HG02610 (cell line): ENCODE data around the gene LHFPL6.

Experiments used
- ATAC-seq: cut with Tn5 transposase; IDR thresholded peaks from one replicate; pipeline ENCODE4 v1.9.1; 2021; ENCODE audit warnings: mild to moderate bottlenecking, moderate library complexity; ENCODE audit not compliant: unreplicated experiment

The LHFPL6 gene

DNA sequence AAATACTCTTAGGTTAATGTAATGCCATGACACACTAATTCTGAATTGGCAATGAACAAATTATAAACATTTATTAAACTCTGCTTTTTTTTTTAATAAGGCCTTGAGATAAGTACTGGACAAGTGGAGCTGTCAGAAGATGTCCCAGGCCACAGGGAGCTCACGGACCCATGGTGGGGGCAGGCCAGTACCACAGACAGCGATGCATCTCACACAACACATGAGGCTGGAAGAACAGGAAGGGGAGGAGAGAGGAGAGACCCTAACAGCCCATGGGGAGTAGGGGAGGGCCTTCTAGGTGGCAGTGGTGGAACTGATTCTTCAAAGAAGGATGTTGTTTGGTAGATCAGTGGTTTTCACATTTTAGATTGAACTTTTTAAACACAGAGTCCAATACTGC, 128.4 kb downstream of the LHFPL6 start:
- no peak for ATAC-seq

DNA sequence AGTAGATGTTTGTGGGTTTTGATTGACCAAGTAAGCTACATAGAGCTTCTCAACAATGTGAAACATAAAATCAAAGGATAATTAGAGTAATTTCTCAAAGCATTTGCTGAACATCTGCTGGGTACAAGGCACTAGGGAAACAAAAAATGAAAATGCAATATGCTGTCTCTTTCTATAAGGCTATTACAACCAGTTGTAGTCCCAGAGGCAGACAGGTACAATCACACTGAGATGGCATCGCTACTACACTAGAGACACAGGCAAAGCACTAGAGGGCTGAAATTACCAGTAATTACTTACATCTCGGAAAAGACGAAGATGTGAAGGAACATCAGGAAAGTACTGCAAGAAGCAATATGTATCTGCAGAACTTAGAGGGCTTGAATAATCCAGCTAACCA, 133.3 kb downstream of the LHFPL6 start:
- ATAC-seq, result no peak

DNA sequence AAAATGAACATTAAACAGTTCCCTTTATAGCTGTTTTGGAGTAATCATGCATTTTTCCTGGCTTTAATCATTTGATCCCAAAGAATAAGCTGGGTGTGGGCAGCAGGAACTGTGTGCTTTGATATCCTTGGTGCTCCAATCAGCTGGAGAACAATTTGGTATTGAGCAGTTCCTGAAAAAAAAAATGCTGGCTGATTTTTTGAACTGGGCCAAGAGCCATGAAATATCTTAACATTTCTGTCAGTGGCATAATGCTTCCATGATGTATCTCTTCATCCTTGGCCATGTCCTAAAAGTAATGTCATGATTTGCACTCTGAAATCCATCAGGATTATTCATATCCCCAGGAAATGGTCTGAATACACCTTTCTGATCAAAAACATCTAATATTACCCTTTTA, 134.7 kb downstream of the LHFPL6 start:
- ATAC-seq, result no peak

DNA sequence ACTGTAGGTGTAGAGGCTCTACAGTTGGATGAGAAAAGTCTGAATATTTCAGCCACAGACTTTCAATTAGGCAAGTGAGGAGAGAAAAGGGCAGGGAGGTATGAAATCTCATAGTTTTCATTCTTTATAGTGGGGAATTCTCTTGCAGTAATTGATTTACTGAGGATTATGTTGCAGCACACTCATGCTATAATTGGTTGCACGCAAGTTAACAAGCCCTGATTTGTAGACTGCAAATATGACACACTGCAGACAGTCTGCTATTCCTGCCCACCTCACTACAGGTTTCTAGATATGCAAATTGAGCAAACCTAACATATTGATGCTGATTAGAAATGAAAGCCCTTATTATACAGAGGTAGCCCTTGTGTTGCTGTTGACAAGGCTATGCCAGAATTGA, 139.4 kb downstream of the LHFPL6 start:
- no peak for ATAC-seq

DNA sequence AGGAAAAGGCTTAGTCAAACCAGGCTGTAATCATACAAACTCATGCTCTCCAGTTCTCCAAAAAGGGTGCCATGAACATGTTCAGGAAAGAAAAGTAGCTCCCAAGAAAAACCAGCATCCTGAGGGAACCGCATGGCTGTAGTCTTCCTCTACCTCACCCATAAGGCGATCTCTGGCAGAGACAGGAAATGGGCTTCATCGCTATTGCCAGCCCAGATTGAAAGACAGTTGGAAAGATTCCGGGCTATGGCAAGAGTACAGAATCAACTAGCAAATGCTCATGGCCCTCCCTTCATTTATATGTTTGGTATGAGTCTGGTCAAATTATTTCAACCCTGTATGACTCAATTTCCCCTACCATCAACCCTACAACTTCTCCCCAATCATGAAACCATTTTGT, 140.1 kb downstream of the LHFPL6 start:
- ATAC-seq, result no peak

DNA sequence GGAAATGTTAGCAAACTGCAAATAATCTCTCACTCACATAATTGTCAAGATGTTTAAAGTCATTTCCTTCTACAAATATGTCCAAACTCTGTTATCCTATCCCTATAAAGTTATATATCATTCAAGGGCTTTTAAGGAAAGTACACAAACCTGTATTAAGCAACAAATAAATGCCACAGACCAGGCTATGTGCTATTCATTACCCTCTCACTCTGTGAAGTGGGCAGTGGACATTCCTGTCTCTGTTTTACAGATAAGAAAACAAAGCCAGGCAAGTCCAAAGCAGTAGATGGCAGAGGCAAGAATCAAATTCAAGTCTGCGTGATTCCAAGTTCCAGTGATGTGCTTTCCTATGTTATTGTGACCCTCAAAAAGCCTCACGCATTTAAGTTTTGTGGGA, 140.6 kb downstream of the LHFPL6 start:
- no peak for ATAC-seq

DNA sequence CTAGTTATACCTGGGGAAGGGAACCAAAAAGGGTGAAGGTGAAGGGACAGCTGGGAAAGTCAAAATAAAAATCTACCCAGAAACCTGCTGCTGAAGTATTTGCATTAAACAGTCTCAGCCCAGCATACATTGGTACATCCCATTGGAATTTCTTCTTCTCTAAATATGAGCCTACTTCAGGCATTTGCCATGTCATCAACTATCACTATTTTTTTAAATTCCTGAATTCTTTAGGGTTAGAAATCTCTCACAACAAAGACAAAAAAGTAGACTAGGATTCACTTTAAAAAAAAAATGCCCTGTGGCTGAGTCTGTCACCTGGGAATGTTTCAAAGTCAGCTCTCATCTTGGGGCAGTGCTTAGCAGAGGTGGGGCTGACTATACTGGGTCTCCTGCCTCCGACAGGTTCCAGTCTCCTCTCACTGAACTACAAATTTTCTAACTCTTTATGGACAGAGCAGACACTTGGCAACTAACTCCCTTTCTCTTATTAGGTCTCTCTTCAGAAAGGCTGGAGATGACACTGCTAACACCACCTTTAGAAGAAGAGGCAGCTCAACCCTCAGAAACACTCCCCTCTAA, 141.2 kb downstream of the LHFPL6 start:
- no peak for ATAC-seq

DNA sequence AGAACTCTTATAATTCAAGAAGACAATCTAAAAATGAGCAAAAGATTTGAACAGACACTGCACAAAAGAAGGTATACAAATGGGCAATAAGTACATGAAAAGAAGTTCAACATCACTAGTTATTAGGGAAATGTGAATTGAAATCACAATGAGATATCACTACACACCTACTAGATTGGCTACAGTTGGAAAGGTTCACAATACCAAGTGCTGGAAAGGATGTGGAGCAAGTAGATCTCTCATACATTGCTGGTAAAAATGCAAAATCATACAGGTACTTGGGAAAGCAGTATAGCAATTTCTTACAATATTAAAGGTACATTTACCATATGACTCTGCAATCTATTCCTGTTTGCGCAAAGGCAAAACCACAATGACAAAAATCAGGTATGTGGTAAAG, 145.7 kb downstream of the LHFPL6 start:
- ATAC-seq, result no peak

DNA sequence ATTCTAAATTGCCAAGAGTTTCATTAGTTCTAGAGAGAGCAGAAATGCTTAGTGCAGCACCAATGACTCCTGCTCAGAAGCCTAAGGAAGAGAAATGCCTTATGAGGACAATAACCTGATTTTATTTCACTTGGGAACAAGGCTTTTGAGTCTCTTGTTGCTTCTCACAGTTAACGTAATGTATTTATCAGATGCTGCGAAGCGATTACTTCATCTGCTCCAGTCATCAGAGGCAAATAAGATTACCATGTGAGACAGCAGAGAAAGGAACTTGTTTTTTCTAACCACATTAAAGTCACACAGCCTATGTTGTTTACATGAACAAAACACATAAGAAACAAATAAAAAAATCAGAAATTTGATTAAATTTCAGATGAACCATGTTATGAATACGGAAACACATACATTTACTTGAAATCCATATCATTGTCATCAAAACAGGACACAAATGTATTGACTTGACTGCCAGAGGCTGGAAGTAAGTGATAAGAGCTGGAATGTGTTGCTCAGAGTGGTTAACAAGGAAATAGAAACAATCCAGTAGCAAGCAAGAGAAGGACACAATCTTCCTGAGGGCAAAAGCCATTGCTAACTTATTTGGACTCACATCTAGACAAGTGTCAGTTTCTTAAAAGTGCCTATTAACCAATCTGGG, 147.3 kb downstream of the LHFPL6 start:
- ATAC-seq, result no peak

DNA sequence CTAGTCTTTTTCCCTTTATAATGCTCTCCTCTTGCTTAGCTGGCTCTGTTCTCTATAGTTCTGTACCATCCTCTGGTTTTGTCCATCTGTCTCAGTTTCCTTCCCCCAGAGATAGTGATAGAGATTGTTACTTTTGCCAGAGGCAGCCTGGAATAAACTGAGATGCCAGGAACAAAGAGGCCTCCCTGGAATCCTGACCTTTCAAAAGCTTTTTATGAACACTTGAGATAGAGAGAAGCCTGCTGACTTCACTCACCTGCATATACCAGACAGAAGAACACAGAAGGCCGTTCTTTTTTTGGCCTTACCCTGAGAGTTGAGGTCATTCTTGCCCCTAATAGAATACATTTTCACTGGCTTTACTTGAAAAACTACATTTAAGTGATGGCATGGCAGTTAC, 150.2 kb downstream of the LHFPL6 start:
- no peak for ATAC-seq

DNA sequence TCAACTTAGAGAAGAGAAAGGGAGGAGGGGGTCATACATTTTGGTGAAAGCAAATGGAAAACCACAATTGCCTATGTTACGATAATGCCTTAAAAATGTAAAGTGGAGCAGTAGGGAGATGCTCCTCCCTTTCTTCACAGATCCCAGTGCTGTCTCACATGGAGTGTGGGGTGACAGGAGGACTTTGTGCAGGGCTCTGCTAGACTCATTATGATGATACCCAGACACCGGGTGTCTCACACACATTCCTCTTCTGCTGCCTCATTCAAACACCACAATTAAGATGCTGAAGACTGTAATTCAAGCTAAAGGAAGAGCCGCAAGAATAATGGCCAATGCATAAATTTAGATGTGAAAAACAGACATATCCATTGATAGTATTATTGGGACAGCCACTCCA, 150.6 kb downstream of the LHFPL6 start:
- ATAC-seq, result no peak

DNA sequence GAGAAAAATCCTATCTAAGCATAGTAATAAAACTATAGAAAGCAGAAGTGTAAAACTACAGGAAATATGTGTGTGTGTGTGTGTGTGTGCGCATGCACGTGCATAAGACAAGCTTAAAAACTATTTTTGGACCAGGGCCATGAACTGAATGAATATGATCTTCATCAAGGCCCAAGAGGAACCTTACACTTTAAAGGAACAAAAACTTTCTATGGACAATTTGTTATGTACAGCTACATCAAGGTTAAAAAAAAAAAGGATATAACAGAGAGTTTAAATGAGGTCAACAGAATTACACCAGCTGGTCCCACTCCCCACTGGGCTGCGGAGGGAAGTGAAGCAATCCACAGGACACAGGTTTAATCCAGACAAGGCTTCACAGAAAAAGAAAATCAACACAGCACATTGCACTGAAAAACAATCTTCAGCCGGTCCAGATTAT, 151.1 kb downstream of the LHFPL6 start:
- ATAC-seq, result no peak

DNA sequence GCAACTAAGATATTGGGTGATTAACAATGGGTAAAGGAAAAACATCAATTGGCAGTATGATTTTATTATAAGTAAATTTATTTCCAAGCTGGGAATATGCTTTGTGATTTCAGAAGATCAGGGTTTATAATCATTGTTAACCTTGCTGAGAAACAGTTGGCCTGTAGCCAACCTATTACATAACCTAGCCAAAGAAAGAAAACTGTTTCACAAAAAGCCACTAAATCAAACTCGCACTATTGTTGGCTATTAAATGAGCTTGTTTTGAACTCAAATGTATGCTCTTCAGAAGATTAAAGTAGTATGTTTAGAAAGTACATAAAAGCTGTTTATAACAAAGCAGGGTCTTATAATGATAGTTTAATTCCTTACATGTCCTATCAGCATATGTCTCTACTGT, 151.7 kb downstream of the LHFPL6 start:
- ATAC-seq, result no peak

DNA sequence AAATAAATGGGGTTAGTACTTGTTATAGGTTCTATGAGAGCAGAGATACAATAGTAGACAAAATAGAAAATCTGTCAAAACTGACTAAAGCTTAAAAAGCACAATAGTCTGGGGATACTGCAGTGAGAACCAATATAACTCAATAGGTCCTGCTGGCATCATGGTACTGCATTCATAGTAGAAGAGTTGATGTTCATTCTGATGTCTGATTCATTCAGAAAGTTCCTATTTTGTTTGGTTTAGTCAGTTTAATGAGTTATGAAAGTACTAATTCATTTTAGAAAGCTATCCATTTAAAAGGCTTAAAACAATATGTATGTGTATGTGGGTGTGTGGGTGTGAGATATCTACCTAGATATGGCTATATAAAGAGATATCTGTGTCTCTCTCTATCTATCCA, 152.8 kb downstream of the LHFPL6 start:
- no peak for ATAC-seq

DNA sequence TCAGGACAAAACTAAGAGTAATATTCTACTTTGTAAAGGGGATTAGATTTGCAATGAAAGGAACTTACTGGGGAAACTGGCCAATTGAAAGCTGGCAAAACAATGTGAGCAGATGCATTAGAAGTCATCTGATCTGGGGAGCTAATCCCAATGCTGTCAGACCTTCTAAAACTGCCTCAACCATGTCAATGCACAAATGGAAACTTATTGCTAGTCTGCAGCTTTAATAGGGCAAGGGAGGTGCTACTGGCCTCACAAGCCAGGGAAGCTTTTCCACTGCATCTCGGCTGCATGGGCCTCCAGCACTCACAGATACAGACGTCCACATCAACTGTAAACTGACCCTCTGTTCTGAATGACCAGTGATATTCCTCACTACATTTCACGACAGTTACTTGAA, 154.2 kb downstream of the LHFPL6 start:
- no peak for ATAC-seq

DNA sequence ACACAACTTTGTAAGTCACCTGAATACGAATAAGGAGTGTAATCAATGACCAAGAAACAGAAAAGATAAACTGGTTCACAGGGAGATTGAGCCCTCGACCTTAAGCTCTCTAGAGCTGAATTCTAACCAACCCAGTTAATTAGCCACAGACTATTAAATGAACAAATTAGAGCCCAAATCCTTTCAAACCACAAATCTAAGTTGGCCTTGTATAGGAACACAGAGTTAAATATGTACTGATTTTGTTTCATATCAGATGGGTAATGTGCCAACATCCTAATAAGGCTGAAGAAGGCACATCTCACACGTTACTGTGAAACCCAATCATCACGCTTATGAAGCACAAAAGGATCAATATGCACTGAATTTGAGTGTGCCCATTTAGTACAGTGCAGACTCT, 156.1 kb downstream of the LHFPL6 start:
- no peak for ATAC-seq

DNA sequence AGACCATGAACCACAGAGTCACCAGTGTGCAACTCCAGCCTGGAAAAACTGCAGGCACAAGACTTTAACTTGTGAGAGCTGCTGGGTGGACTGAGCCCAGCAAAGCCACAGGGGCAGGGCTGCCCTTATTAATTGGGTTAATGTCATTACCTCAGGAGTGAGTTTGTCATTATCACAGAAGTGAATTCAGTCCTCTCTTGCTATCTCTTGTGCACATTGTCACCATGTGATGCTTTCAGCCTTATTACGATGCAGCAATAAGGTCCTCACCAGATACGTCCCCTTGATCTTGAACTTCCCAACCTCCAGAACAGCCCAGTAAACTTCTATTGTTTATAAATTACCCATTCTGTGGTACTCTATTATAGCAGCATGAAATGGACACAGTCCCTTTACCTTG, 158.1 kb downstream of the LHFPL6 start:
- ATAC-seq, result no peak

DNA sequence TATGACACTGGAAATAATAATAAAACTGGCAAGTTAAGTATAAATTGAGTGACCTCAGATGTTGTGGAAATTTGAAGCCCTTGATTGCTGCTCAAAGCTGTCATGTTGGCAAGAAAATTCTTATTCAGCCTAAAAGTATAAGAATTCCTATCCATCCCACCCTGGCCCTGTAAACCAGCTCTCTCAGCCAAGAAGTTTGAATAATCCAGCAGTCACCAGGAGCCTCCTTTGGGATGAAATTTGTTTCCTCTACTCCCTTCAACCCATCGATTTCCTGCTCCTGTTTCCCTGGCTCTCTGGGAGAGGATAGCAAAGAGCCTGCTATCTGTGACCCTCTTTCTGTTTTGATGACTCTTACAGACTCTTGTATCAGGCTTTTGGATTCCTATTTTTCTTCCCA, 169.3 kb downstream of the LHFPL6 start:
- no peak for ATAC-seq

DNA sequence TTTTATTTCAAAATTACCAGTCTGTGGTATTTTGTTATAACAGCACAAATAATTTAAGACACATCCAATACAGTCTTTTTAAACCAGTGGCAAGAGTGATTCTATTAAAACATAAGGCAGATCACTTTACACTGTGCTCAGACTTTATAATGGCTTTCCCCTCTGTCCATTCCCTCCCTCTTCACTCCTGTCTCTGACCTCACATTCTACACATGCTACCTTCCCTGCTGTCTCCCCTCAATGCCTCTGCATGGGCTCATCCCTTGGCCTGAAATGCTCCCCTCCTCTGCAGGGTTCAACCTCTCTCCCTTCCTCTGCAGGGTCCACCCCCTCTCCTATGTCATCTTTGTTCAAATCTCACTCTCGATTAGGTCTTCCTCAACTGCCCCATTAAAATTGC, 170.8 kb downstream of the LHFPL6 start:
- no peak for ATAC-seq

DNA sequence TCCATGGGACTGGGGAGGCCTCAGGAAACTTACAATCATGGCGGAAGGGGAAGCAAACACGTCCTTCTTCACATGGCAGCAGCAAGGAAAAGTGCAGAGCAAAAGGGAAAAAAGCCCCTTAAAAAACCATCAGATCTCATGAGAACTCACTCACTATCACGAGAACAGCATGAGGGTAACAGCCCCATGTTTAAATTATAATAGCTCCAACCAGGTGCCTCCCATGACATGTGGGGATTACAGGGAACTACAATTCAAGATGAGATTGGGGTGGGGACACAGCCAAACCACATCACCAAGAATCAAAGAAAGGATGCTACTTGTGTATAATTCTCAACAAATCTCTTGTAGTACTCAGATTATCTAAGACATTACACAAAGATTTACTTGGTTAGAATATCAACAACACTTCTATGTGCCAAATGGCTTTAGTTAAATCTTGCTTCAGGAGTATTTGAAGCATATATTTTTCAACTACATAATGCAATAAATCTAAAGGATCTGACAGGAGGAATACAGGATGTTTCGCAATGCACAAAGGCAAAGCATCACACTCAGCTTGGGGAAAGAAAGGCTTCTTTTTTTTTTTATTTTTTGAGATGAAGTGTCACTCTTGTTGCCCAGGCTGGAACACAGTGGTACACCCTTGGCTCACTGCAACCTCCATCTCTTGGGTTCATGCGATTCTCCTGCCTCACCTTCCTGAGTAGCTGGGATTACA, 180.0 kb downstream of the LHFPL6 start:
- ATAC-seq, result no peak

DNA sequence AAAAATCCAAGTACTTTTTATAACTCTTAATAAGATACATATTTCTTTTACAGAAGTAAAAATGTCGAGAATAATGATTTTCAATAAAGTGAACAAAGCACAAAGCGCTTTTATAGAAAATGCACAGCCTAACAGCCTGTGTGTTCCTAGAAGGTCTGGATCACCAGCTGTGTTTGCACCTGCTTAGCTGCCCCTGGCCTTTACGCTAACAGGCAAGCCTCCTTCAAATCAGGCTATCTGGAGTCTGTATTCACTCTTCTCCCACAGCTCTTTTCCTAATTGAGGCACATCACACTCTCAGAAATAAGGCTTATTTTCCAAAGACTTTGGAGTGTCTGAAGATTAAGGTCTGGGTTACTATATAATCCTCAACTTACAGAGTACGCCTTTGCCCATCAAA, 183.1 kb downstream of the LHFPL6 start:
- ATAC-seq, result no peak

DNA sequence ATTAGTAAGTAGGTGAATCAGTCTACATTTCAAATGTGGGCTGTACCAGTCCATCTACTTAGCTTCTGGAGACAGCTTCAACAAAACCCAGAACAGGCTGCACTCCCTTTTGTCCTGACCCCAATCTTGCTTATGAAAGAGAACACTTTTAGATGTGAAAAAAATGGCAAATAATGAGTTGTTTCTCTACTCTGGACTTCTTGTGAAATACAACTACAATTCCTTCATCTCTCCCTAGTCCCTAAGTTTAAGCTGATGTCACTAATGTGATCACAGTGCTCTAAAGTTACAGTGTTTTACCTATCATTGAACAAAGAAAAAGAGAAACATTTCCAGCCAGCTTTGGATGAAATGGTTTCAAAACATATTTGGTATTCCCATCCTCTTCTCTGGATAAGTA, 183.9 kb downstream of the LHFPL6 start:
- ATAC-seq, result no peak

DNA sequence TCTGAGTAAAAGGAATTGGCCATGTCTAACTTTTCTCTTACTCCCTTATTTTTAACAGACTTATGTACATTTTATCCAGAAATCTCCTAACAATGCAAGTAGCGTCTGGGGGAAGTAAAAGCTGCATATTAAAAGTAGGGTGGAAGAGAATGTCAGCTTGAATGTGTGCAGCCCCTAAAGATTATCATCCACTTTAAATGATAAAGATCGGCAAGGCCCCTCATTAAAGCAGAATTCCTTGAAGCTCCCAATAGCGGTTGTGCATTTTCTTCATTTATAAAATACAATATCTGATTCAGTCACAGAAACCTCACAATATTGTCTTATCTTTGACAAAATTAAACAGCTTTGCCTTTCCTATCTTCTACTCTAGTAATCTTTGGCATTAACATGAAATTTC, 184.6 kb downstream of the LHFPL6 start:
- no peak for ATAC-seq
